ENCODE results near the gene ECI2.

DNA sequence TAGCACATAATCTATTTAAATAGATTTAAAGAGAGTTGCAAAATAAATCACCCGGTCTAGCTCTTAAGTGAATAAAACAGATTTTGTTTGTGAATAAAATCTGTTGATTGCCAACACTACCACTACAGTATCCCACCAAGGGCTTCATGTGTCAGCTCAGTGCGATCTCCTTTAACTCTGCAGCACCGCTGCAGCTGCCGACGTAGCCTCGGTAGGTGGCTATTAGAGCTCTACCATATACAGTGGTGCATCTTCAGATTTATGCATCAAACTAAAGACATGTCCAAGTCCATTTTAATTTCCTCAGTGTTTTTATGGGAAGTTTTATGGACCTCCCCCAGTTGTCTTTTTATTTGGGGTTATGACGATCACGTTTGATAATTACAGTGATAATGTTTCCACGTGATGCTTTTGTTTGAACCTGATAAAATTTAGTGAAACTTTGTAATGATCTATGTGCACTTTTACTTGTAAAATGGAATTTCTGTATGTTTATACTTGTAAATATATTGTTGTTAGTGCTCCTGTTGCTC lies 26.7 kb downstream of the ECI2 start:
- TF ChIP-seq, protein P1, sequence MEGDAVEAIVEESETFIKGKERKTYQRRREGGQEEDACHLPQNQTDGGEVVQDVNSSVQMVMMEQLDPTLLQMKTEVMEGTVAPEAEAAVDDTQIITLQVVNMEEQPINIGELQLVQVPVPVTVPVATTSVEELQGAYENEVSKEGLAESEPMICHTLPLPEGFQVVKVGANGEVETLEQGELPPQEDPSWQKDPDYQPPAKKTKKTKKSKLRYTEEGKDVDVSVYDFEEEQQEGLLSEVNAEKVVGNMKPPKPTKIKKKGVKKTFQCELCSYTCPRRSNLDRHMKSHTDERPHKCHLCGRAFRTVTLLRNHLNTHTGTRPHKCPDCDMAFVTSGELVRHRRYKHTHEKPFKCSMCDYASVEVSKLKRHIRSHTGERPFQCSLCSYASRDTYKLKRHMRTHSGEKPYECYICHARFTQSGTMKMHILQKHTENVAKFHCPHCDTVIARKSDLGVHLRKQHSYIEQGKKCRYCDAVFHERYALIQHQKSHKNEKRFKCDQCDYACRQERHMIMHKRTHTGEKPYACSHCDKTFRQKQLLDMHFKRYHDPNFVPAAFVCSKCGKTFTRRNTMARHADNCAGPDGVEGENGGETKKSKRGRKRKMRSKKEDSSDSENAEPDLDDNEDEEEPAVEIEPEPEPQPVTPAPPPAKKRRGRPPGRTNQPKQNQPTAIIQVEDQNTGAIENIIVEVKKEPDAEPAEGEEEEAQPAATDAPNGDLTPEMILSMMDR (IDR thresholded peaks at IDR 0.05), result no peak
- no peak for TF ChIP-seq POLR2A (IDR thresholded peaks at IDR 0.05)
